BLaER1 treated with 17β-estradiol and CSF1 and Interleukin-3, amounts not matched to agents 10 nM and 100 nM (cell line): Measurements from ENCODE around the gene UBAC2.
A peak's percentile ranks its signal among the peaks of the same experiment; 100 is the strongest.

Source experiments
- H3K27ac ChIP-seq, 11 experiments: shearing (Covaris generic); formaldehyde crosslinking; 2 replicates each; pipeline ENCODE4 v1.8.1; 2022
- H3K27me3 ChIP-seq, 11 experiments: shearing (Covaris generic); formaldehyde crosslinking; 2 replicates each; pipeline ENCODE4 v1.8.1; 2022
- H3K36me3 ChIP-seq, 11 experiments: shearing (Covaris generic); formaldehyde crosslinking; 2 replicates each; pipeline ENCODE4 v1.8.1; 2022
- H3K4me1 ChIP-seq, 10 experiments: shearing (Covaris generic); formaldehyde crosslinking; 2 replicates each; pipeline ENCODE4 v1.8.1; 2022
- H3K4me2 ChIP-seq, 11 experiments: shearing (Covaris generic); formaldehyde crosslinking; 2 replicates each; pipeline ENCODE4 v1.8.1; 2022
- H3K4me3 ChIP-seq, 10 experiments: shearing (Covaris generic); formaldehyde crosslinking; 2 replicates each; pipeline ENCODE4 v1.8.1; 2022
- H3K9ac ChIP-seq, 11 experiments: shearing (Covaris generic); formaldehyde crosslinking; 2 replicates each; pipeline ENCODE4 v1.8.1; 2022
- H3K9me3 ChIP-seq, 11 experiments: shearing (Covaris generic); formaldehyde crosslinking; replicated peaks in 1 of 11; 2 replicates each; pipeline ENCODE4 v1.8.1; 2022
- H4K20me1 ChIP-seq, 11 experiments: shearing (Covaris generic); formaldehyde crosslinking; 2 replicates each; pipeline ENCODE4 v1.8.1; 2022
- Cebpa-rat ChIP-seq, 11 experiments: shearing (Covaris generic); IDR thresholded peaks; 2 replicates each; pipeline ENCODE4 v1.8.1; 2022

UBAC2 gene

DNA sequence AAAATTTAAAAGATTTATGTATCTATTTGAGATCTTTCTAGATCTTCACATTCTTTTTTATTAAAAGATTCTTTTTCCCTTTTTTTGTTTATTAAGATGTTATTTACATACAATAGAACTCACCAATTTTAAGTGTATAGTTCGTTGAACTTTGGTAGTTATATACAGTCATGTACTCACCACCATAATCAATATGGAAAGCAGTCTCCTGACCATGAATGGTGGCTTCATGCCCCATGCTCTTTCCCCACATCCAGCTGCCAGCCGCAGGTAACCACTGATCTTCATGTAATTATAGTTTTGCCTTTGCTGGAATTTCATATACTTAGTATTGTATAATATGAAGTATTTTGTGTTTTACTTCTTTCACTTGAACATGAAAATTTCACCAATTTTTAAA lies 127.1 kb downstream of the UBAC2 start:
- Histone ChIP-seq H3K4me1 (peaks cover 19 to 55% (median 47%) of the 10 kb centered on the region in 10 experiments), H3K27ac (no peak overlapping the region), H3K36me3 (peaks cover 48 to 97% (median 81%) of the 10 kb centered on the region in 11 experiments), H3K4me2 (no peak overlapping the region), H3K9ac (no peak overlapping the region), H3K9me3 (peaks cover 0 to 5% (median 0%) of the 10 kb centered on the region in 11 experiments; a peak in 2 of 22 replicates), H3K4me3 (no peak overlapping the region), H3K27me3 (no peaks in the 10 kb centered on the region), H4K20me1 (no peaks in the 10 kb centered on the region; a peak in 1 of 22 replicates)
- TF ChIP-seq Cebpa-rat (IDR thresholded peaks at IDR 0.05), result no peak

DNA sequence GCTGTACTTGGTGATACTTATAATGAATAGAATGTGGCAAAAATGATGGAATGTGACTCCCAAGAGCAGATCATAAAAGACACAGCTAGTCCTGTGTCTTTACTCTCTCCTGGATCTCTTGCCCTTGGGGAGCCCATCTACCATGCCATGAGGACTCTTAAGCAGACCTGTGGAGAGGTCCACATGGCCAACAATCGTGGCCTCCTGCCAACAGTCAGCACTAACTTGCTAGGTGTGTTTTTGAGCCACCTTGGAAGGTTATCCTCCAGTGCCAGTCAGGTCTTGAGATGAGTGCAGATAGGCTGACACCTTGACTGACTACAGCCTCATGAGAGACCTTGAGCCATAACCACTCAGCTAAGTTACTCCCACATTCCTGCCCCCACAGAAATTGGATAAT lies 128.8 kb downstream of the UBAC2 start:
- TF ChIP-seq Cebpa-rat (IDR thresholded peaks at IDR 0.05), result no peak
- no peak overlapping the region for H3K27ac ChIP-seq
- H3K4me1 ChIP-seq, result peaks cover 23 to 55% (median 46%) of the 10 kb centered on the region in 10 experiments
- no peaks in the 10 kb centered on the region for H3K27me3 ChIP-seq
- no peak overlapping the region for H3K4me3 ChIP-seq
- peaks cover 0 to 5% (median 0%) of the 10 kb centered on the region in 11 experiments; a peak in 2 of 22 replicates for H3K9me3 ChIP-seq
- H3K36me3 ChIP-seq, result peaks cover 48 to 92% (median 78%) of the 10 kb centered on the region in 11 experiments
- no peaks in the 10 kb centered on the region; a peak in 1 of 22 replicates for H4K20me1 ChIP-seq
- H3K4me2 ChIP-seq, result no peak overlapping the region
- H3K9ac ChIP-seq, result no peak overlapping the region

DNA sequence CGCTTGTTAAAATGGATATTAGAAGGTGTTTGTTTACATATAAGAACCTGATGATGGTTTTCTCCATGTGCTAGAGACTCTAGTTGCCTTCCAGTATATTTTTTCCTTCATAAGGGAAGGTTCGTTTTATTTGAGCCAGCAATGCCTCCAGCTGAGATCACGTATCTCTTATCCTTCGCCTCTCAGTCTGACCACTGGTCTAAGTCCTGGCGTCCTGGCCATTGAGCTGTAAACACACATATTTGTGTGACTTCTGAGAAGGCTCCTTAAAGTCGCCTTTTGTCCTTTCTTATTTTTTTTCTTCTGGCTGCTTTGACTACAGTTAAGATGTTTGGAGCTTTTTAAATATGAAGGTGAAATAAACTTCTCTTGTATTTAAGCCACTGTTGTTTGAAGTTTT lies 130.3 kb downstream of the UBAC2 start:
- Histone ChIP-seq H3K4me2 (peak overlapping the region in 5 of 11 experiments; percentile 29 to 58 (median 50); a peak in 5 of 22 replicates), H3K9me3 (peaks cover 0 to 5% (median 0%) of the 10 kb centered on the region in 11 experiments; a peak in 2 of 22 replicates), H3K4me3 (no peak overlapping the region), H4K20me1 (no peaks in the 10 kb centered on the region; a peak in 1 of 22 replicates), H3K36me3 (peaks cover 36 to 78% (median 63%) of the 10 kb centered on the region in 11 experiments), H3K27me3 (no peaks in the 10 kb centered on the region), H3K9ac (no peak overlapping the region), H3K27ac (no peak overlapping the region), H3K4me1 (peaks cover 35 to 55% (median 48%) of the 10 kb centered on the region in 10 experiments)
- TF ChIP-seq Cebpa-rat (IDR thresholded peaks at IDR 0.05), result no peak

DNA sequence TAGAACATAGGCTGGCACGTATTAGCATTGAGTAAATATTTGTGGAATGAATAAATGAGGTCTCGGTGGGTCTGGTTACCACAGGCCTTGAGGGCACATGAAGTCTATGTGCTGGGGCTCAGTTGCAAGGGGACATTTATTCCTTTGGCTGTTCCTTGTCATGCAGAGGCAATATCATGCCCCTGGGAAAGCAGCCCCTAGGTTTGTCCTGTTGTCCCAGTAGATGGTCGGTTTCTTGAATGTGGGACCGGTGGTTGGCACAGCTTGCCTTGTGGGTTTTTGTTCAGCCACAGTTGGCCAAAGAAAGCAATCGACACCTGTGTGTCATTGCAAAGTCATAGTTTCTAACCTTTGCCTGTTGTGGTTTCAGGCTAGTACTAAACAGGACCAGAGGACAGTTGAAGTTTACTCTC lies 131.2 kb downstream of the UBAC2 start:
- H3K4me3 ChIP-seq, result no peak overlapping the region
- peak overlapping the region in 4 of 11 experiments; percentile 35 to 84 (median 50); a peak in 7 of 22 replicates for H3K27ac ChIP-seq
- peaks cover 31 to 74% (median 55%) of the 10 kb centered on the region in 11 experiments for H3K36me3 ChIP-seq
- no peak overlapping the region for H3K9ac ChIP-seq
- H4K20me1 ChIP-seq, result no peaks in the 10 kb centered on the region; a peak in 1 of 22 replicates
- H3K9me3 ChIP-seq, result peaks cover 0 to 5% (median 0%) of the 10 kb centered on the region in 11 experiments; a peak in 2 of 22 replicates
- H3K4me1 ChIP-seq, result peaks cover 28 to 61% (median 52%) of the 10 kb centered on the region in 10 experiments
- peak overlapping the region in 8 of 11 experiments; percentile 29 to 58 (median 40); a peak in 15 of 22 replicates for H3K4me2 ChIP-seq
- TF ChIP-seq Cebpa-rat (IDR thresholded peaks at IDR 0.05), result no peak
- no peaks in the 10 kb centered on the region for H3K27me3 ChIP-seq

DNA sequence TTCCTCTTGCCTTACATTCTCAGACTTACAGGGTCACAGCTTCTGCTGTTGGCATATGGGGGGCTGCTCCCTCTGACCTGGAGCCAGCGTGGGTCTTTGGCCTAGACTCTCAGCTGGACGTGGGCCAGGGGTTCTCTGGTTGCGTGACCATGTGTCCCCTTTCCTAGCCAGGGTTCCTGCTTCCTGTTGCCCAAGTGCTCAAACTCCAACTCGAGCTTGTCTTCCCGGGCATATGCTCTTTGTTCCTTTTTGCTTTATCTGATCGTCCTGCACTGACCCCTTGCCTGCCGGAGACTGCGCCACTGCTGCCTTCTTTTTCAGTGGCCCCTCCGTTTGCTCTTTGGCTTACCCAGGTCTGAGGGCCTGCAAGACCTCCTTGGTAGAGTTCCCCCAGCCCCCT lies 131.8 kb downstream of the UBAC2 start:
- Histone ChIP-seq H4K20me1 (no peaks in the 10 kb centered on the region; a peak in 1 of 22 replicates), H3K36me3 (peaks cover 26 to 71% (median 53%) of the 10 kb centered on the region in 11 experiments), H3K27ac (peak overlapping the region in 5 of 11 experiments; percentile 30 to 84 (median 37); a peak in 10 of 22 replicates), H3K27me3 (no peaks in the 10 kb centered on the region), H3K4me3 (no peak overlapping the region), H3K4me1 (peaks cover 27 to 63% (median 52%) of the 10 kb centered on the region in 10 experiments), H3K9ac (no peak overlapping the region), H3K4me2 (peak overlapping the region in 6 of 11 experiments; percentile 29 to 58 (median 46); a peak in 10 of 22 replicates), H3K9me3 (peaks cover 0 to 5% (median 0%) of the 10 kb centered on the region in 11 experiments; a peak in 2 of 22 replicates)
- no peak for TF ChIP-seq Cebpa-rat (IDR thresholded peaks at IDR 0.05)

DNA sequence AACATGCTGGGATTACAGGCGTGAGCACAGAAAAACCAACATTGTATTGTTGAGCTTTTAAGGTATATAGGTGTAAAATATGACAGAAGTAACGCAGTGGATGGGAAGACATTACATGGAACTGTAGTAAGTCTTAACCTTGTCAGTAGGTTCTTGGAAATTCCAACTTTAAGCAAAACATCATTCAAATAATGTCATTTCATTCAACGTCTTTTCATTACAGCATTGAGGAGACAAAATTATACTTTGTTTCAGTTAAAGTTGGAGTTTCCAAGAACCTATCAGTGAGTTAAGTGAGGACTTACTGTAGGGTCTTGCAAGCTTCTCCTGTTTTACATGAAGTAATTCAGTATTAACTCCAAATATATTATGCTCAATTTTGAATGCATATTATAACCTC lies 133.6 kb downstream of the UBAC2 start:
- H3K9me3 ChIP-seq, result peaks cover 0 to 4% (median 0%) of the 10 kb centered on the region in 11 experiments; a peak in 1 of 22 replicates
- peak overlapping the region in 7 of 11 experiments; percentile 12 to 84 (median 67); a peak in 11 of 22 replicates for H3K27ac ChIP-seq
- no peaks in the 10 kb centered on the region for H3K27me3 ChIP-seq
- H3K4me1 ChIP-seq, result peaks cover 32 to 70% (median 52%) of the 10 kb centered on the region in 10 experiments
- no peaks in the 10 kb centered on the region for H4K20me1 ChIP-seq
- H3K4me3 ChIP-seq, result no peak overlapping the region
- no peak overlapping the region for H3K9ac ChIP-seq
- H3K36me3 ChIP-seq, result peaks cover 24 to 70% (median 51%) of the 10 kb centered on the region in 11 experiments
- H3K4me2 ChIP-seq, result peak overlapping the region in 10 of 11 experiments; percentile 1 to 77 (median 53); a peak in 18 of 22 replicates
- TF ChIP-seq Cebpa-rat (IDR thresholded peaks at IDR 0.05), result no peak

DNA sequence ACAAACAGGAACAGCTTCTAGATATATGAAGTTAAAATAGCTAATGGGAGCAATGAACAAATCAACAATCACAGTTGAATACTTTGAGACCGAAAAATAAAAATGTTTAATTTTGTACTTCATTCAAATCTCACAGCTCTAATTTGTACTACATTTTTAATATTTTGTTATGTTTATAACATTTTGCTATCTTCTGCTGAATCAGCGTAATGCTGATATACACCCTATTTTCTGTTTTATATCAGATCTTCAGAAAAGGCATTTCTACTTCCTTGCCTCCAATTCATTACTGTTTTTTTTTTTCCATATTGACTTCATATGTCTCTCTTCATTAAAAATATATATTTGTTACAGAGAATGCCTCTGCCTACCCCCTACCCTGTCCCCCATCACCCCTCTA lies 134.4 kb downstream of the UBAC2 start:
- Histone ChIP-seq H3K27ac (peak overlapping the region in 9 of 11 experiments; percentile 12 to 84 (median 65); a peak in 17 of 22 replicates), H3K9ac (peak overlapping the region in 5 of 11 experiments; percentile 14 to 66 (median 41); a peak in 7 of 22 replicates), H4K20me1 (no peaks in the 10 kb centered on the region), H3K4me2 (peak overlapping the region; percentile 25 to 77 (median 54)), H3K9me3 (no peaks in the 10 kb centered on the region), H3K4me1 (peaks cover 32 to 70% (median 52%) of the 10 kb centered on the region in 10 experiments), H3K27me3 (no peaks in the 10 kb centered on the region), H3K4me3 (no peak overlapping the region), H3K36me3 (peaks cover 21 to 70% (median 50%) of the 10 kb centered on the region in 11 experiments)
- TF ChIP-seq Cebpa-rat (IDR thresholded peaks at IDR 0.05), result no peak

DNA sequence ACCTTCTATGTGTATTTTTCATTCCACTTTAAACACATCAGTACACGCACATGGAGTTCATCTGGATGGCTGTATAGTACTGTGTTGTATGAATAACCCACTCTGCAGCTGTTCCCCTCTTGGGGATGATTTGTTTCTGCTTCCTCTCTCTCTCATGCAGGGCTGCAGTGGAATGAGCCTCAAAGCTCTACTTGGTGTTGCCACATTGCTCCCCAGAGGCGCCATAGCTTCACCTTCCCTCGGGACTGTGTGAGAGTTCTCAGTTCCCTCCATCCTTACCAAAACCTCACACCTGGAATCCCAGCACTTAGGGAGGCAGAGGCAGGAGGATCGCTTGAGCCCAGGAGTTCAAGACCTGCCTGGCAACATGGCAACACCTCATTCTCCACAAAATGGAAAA lies 134.9 kb downstream of the UBAC2 start:
- H3K4me3 ChIP-seq, result no peak overlapping the region
- H3K9ac ChIP-seq, result peak overlapping the region in 5 of 11 experiments; percentile 14 to 66 (median 41); a peak in 7 of 22 replicates
- peaks cover 32 to 70% (median 52%) of the 10 kb centered on the region in 10 experiments for H3K4me1 ChIP-seq
- H3K27me3 ChIP-seq, result no peaks in the 10 kb centered on the region
- TF ChIP-seq Cebpa-rat (IDR thresholded peaks at IDR 0.05), result peak in 8 of 11 experiments; percentile 15 to 86 (median 62); a peak in 12 of 22 replicates
- no peaks in the 10 kb centered on the region for H4K20me1 ChIP-seq
- peak overlapping the region in 9 of 11 experiments; percentile 12 to 84 (median 65); a peak in 19 of 22 replicates for H3K27ac ChIP-seq
- peaks cover 25 to 72% (median 50%) of the 10 kb centered on the region in 11 experiments for H3K36me3 ChIP-seq
- H3K9me3 ChIP-seq, result no peaks in the 10 kb centered on the region
- H3K4me2 ChIP-seq, result peak overlapping the region; percentile 25 to 77 (median 54)

DNA sequence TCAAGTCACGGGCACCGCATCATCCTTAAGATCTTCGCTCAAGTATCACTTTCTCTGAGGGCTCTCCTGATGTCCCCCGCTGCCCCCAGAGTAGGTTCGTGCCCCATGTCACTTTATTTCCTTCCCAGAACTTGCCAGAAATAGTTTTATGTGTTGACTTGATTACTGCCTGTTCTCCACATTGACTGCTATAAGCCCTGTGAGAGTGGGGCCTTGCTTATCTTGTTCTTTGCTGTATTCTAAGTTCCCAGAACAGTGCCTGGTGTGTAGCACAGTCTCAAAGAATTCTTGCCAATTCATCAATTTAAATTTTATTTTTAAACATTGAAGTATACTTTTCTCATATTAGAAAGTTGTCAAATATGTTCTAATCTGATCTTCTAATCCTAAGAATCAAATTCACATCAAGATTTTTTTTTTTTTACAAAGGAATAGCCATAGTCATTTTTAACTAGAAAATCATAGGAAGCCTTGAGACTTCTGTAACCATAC lies 138.6 kb downstream of the UBAC2 start:
- H3K9ac ChIP-seq, result no peak overlapping the region
- H4K20me1 ChIP-seq, result peaks cover 0 to 10% (median 0%) of the 10 kb centered on the region in 11 experiments; a peak in 3 of 22 replicates
- no peaks in the 10 kb centered on the region for H3K27me3 ChIP-seq
- H3K36me3 ChIP-seq, result peaks cover 41 to 82% (median 66%) of the 10 kb centered on the region in 11 experiments
- no peaks in the 10 kb centered on the region for H3K9me3 ChIP-seq
- H3K27ac ChIP-seq, result peak overlapping the region in 5 of 11 experiments; percentile 0 to 39 (median 29); a peak in 6 of 22 replicates
- no peak for TF ChIP-seq Cebpa-rat (IDR thresholded peaks at IDR 0.05)
- no peak overlapping the region for H3K4me3 ChIP-seq
- H3K4me2 ChIP-seq, result peak overlapping the region in 1 of 11 experiments; percentile 6; a peak in 1 of 22 replicates
- peaks cover 19 to 36% (median 26%) of the 10 kb centered on the region in 10 experiments for H3K4me1 ChIP-seq
